GM12878 (cell line): ENCODE data around the gene PRKCE. TPM values are rescaled to one million over a fixed set of nuclear protein-coding genes. Genes with fewer than 3 reads are reported as not detected.

ENCODE experiments used
- ATAC-seq: fragments of 200-7000 bp; cut with Tn5 transposase; 3 replicates; pipeline ENCODE4 v1.9.1; 2020; ENCODE audit warnings: mild to moderate bottlenecking, moderate library complexity
- BruUV-seq: library from RNA; stranded (reverse); fragments of 400-500 nt; replicated peaks from 2 replicates; lab custom pipeline; 2021; lab: Mats Ljungman, UMichigan
- CTCF ChIA-PET: fragments of 300-600 bp; sonication (Branson Sonifier 250); formaldehyde crosslinking; extraction: SDS; loops from one replicate; lab custom pipeline; 2021; ENCODE audit warnings: inconsistent platforms; lab: Yijun Ruan, JAX
- POLR2A ChIA-PET: fragments of 350-600 bp; formaldehyde crosslinking; extraction: SDS; loops from one replicate; lab custom pipeline; 2021; ENCODE audit warnings: inconsistent platforms; lab: Charles Lee
- RAD21 ChIA-PET: fragments of 300-600 bp; sonication (Branson Sonifier 250); formaldehyde crosslinking; loops from one replicate; lab custom pipeline; 2023; ENCODE audit warnings: antibody characterized with exemption; ENCODE audit not compliant: unreplicated experiment; lab: Charles Lee
- SMC1A ChIA-PET: fragments of 300-600 bp; sonication (Branson Sonifier 250); formaldehyde crosslinking; loops from one replicate; lab custom pipeline; 2023; ENCODE audit not compliant: unreplicated experiment, uncharacterized antibody; lab: Charles Lee
- DNase-seq: peaks from one replicate; pipeline ENCODE4 v3.0.0-alpha.2; 2011; ENCODE audit warnings: low read depth, low spot score
- FAIRE-seq: peaks from 3 replicates; lab custom pipeline; 2011; peaks lifted over from hg19 to GRCh38; lab: Jason Lieb, UNC
- H2AFZ ChIP-seq: 2 replicates; pipeline ENCODE4 v1.6.0; 2011; ENCODE audit warnings: low read depth, low read length, control low read depth; ENCODE audit not compliant: control insufficient read depth
- H3K27ac ChIP-seq: 2 replicates; pipeline ENCODE4 v1.5.1; 2011; ENCODE audit warnings: control low read depth; ENCODE audit not compliant: control insufficient read depth, insufficient read depth
- H3K27me3 ChIP-seq, 2 experiments: replicated peaks in 1 of 2; 2 replicates each; pipeline versions ENCODE4 v1.6.0 to v1.6.1; 2011; ENCODE audit warnings: low read length in 1 of 2; ENCODE audit not compliant: control insufficient read depth in 2 of 2, insufficient read depth in 2 of 2
- H3K36me3 ChIP-seq, 2 experiments: 2 replicates each; pipeline ENCODE4 v1.5.1; 2011; ENCODE audit warnings: low read length in 1 of 2; ENCODE audit not compliant: control insufficient read depth in 2 of 2, insufficient read depth in 2 of 2
- H3K4me1 ChIP-seq: 2 replicates; pipeline ENCODE4 v1.6.1; 2011; ENCODE audit warnings: mild to moderate bottlenecking, low read length, moderate library complexity, mixed read lengths; ENCODE audit not compliant: control insufficient read depth, insufficient read depth
- H3K4me2 ChIP-seq: 2 replicates; pipeline ENCODE4 v1.6.0; 2011; ENCODE audit warnings: control low read depth; ENCODE audit not compliant: control insufficient read depth, insufficient read depth
- H3K4me3 ChIP-seq: fragments of 200-600 bp; sonication (generic); 2 replicates; pipeline ENCODE4 v1.5.1; 2016
- H3K79me2 ChIP-seq: 2 replicates; pipeline ENCODE4 v1.6.0; 2011; ENCODE audit warnings: low read length; ENCODE audit not compliant: control insufficient read depth, insufficient read depth
- H3K9ac ChIP-seq: 2 replicates; pipeline ENCODE4 v1.8.0; 2011; ENCODE audit warnings: low read length, control low read depth, mixed read lengths; ENCODE audit not compliant: control insufficient read depth, insufficient read depth
- H3K9me3 ChIP-seq: replicated peaks from 3 replicates; pipeline ENCODE4 v1.5.1; 2011; ENCODE audit warnings: mild to moderate bottlenecking, low read length; ENCODE audit not compliant: control insufficient read depth, insufficient read depth
- H4K20me1 ChIP-seq: 2 replicates; pipeline ENCODE4 v1.6.0; 2011; ENCODE audit not compliant: control insufficient read depth, insufficient read depth
- CHD1 ChIP-seq: IDR thresholded peaks from 2 replicates; pipeline ENCODE4 v1.6.1; 2012; ENCODE audit warnings: low read depth, low read length, improper control_type of control experiment
- JUND ChIP-seq: IDR thresholded peaks from 2 replicates; pipeline ENCODE4 v1.6.1; 2012; ENCODE audit warnings: low read depth, mild to moderate bottlenecking, low read length, improper control_type of control experiment, moderate library complexity
- NFYB ChIP-seq: IDR thresholded peaks from 2 replicates; pipeline ENCODE4 v1.6.1; 2011; ENCODE audit warnings: low read depth, mild to moderate bottlenecking, low read length, improper control_type of control experiment, moderate library complexity; ENCODE audit not compliant: insufficient read depth
- RUNX3 ChIP-seq: IDR thresholded peaks from 2 replicates; pipeline ENCODE4 v1.6.1; 2012; ENCODE audit warnings: low read length, inconsistent platforms
- SIN3A ChIP-seq: IDR thresholded peaks from 2 replicates; pipeline ENCODE4 v1.6.1; 2012; ENCODE audit warnings: low read depth, low read length, improper control_type of control experiment
- SIX5 ChIP-seq: IDR thresholded peaks from 2 replicates; pipeline ENCODE4 v1.6.1; 2011; ENCODE audit warnings: mild to moderate bottlenecking, low read depth, low read length, moderate library complexity; ENCODE audit not compliant: severe bottlenecking
- SP1 ChIP-seq: IDR thresholded peaks from one replicate; pipeline ENCODE4 v1.6.1; 2011; ENCODE audit warnings: low read depth, low read length
- ZNF24 ChIP-seq: fragments of 450-650 bp; IDR thresholded peaks from 2 replicates; pipeline ENCODE4 v1.6.1; 2017; ENCODE audit warnings: antibody characterized with exemption, mild to moderate bottlenecking
- WGBS: methylation state at CpG from one replicate; pipeline ENCODE4 v1.1.6; 2016; ENCODE audit warnings: low lambda C conversion rate; ENCODE audit not compliant: insufficient replicate concordance, insufficient coverage; ENCODE audit errors: missing lambda C conversion rate; 5-methylcytosine and 5-hydroxymethylcytosine counted together
- in situ Hi-C: fragments of 300-500 bp; cut with MboI; formaldehyde crosslinking; loops from 9 replicates; pipeline ENCODE4 v1.14.3; 2018; ENCODE audit warnings: mixed read lengths
- intact Hi-C: fragments of 100-400 bp; cut with micrococcal nuclease; formaldehyde crosslinking; loops from one replicate; pipeline ENCODE4 v1.14.2; 2022; ENCODE audit not compliant: unreplicated experiment
- polyA plus RNA-seq, 11 experiments: library from polyadenylated mRNA; depleted of rRNA in 4 of 11; unstranded in 6 of 11; stranded (reverse) in 5 of 11; fragments of >200 nt; fragmentation: Nextera tagmentation in 4 of 11; fragmentation: Illumina TruSeq in 1 of 11; extraction: Ambion mirVana in 4 of 11; extraction: Trizol in 1 of 11; gene quantifications; 1 replicate in 1 of 11; 2 replicates in 10 of 11; pipeline versions ENCODE4 v1.2.1 to v1.2.3, GENCODE V29; 2011 to 2016; ENCODE audit warnings: inconsistent platforms in 2 of 11, missing spikeins in 2 of 11, low read depth in 1 of 11
- total RNA-seq, 4 experiments: library from RNA; depleted of rRNA in 3 of 4; stranded (reverse); fragments of >200 nt in 3 of 4; fragmentation: Illumina TruSeq in 1 of 4; extraction: Trizol in 1 of 4; gene quantifications; 2 replicates each; pipeline versions ENCODE4 v1.2.1 to v1.2.3, GENCODE V29; 2013 to 2021
- TF ChIP-seq, protein P1 (sequence below): IDR thresholded peaks from 2 replicates; pipeline ENCODE4 v1.6.1; 2012; ENCODE audit warnings: mild to moderate bottlenecking, low read depth, low read length
- TF ChIP-seq, protein P2 (sequence below): fragments of 450-650 bp; formaldehyde crosslinking; IDR thresholded peaks from 2 replicates; pipeline ENCODE4 v1.4.0; 2020; ENCODE audit warnings: mild to moderate bottlenecking, moderate library complexity
- TF ChIP-seq, protein P3 (sequence below): fragments of 450-650 bp; IDR thresholded peaks from 2 replicates; pipeline ENCODE4 v1.6.1; 2017; ENCODE audit warnings: mild to moderate bottlenecking, moderate library complexity

Gene PRKCE
- total and polyA plus RNA-seq, 10 of the 15 experiments (the other 5 are each of a cell fraction or from before 2014, with no cell fraction given), result 2.6 to 28.2 (median 11.3) TPM

DNA sequence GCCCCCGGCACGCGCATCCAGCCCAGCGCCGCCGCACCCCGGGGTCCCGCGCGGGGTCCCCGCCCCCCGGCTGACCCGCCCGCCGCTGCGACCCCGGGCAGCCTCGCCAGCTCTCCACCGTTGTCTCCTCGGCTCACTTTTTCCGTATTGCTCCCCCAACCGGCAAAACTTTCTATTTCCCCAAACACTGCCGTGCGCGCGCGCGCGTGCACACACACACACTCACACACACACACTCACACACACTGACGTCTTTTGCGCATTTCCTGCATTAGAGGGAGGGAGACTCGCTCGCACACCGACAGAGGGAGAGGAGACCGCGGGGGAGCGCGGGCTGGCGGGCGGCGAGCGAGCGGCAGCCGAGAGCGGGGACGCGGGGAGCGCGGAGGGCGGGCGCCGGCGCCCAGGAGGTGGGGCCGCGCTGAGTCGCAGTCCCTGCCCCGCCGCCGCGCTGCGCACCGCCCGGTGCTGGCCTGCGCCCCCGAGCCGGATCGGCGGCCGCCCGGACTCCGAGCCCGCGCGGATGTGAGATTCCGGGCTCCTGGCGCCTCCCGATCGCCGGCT lies 542 bp upstream of the PRKCE start:
- ChIA-PET CTCF (interaction anchor here (1.0 to 8.2 kb wide), 12 partner anchors 46 to 285 kb away, joined by 3 to 98 read pairs (median 6); no protein-coding TSS in a partner anchor), SMC1A (interaction anchor here (0.6 to 8.8 kb wide), 25 partner anchors 8 to 427 kb away, joined by 3 to 110 read pairs (median 6); no protein-coding TSS in a partner anchor), RAD21 (interaction anchor here (1.0 to 6.1 kb wide), 17 partner anchors 10 to 284 kb away, joined by 3 to 79 read pairs (median 7); no protein-coding TSS in a partner anchor), POLR2A (interaction anchor here (1.0 to 5.6 kb wide), 7 partner anchors 51 to 270 kb away, joined by 3 to 51 read pairs (median 4); no protein-coding TSS in a partner anchor)
- intact Hi-C loops, result loop anchor here (1.0 to 5.0 kb wide), 4 partner anchors 41 to 186 kb away; no protein-coding TSS in a partner anchor
- BruUV-seq, result no TSS peak
- Histone ChIP-seq H4K20me1 (no peaks in the 10 kb centered on the region), H3K4me1 (no peaks in the 10 kb centered on the region), H3K27ac (peak overlapping the region; percentile 91), H3K4me2 (peak overlapping the region; percentile 85; the same call in 1 of the 2 replicates), H3K9ac (peak overlapping the region; percentile 88), H3K79me2 (peaks cover 44% of the 10 kb centered on the region), H2AFZ (peak overlapping the region; percentile 81), H3K27me3 (no peaks in the 10 kb centered on the region), H3K36me3 (peaks cover 0 to 2% of the 10 kb centered on the region in 2 experiments; a peak in 1 of 4 replicates), H3K9me3 (no peaks in the 10 kb centered on the region; the same call in 2 of the 3 replicates), H3K4me3 (peak overlapping the region; percentile 97)
- WGBS, result 1% methylated on average over 55 of the region's 79 CpGs
- ATAC-seq, result peak; percentile 79
- in situ Hi-C loops, result loop anchor here (5.0 kb wide), 1 partner anchor 76 kb away; no protein-coding TSS in a partner anchor
- DNase-seq, result peak; percentile 76
- peak; percentile 89 for FAIRE-seq
- TF ChIP-seq SIN3A (peak; percentile 78), SIX5 (no peak), ZNF24 (0 out of 2 replicates have a peak, but pooled peaks have one; percentile 29), CHD1 (no peak), RUNX3 (peak; percentile 64), JUND (no peak), SP1 (peak; percentile 17), NFYB (no peak)
- TF ChIP-seq, protein P1, sequence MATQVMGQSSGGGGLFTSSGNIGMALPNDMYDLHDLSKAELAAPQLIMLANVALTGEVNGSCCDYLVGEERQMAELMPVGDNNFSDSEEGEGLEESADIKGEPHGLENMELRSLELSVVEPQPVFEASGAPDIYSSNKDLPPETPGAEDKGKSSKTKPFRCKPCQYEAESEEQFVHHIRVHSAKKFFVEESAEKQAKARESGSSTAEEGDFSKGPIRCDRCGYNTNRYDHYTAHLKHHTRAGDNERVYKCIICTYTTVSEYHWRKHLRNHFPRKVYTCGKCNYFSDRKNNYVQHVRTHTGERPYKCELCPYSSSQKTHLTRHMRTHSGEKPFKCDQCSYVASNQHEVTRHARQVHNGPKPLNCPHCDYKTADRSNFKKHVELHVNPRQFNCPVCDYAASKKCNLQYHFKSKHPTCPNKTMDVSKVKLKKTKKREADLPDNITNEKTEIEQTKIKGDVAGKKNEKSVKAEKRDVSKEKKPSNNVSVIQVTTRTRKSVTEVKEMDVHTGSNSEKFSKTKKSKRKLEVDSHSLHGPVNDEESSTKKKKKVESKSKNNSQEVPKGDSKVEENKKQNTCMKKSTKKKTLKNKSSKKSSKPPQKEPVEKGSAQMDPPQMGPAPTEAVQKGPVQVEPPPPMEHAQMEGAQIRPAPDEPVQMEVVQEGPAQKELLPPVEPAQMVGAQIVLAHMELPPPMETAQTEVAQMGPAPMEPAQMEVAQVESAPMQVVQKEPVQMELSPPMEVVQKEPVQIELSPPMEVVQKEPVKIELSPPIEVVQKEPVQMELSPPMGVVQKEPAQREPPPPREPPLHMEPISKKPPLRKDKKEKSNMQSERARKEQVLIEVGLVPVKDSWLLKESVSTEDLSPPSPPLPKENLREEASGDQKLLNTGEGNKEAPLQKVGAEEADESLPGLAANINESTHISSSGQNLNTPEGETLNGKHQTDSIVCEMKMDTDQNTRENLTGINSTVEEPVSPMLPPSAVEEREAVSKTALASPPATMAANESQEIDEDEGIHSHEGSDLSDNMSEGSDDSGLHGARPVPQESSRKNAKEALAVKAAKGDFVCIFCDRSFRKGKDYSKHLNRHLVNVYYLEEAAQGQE, result no peak
- TF ChIP-seq, protein P2, sequence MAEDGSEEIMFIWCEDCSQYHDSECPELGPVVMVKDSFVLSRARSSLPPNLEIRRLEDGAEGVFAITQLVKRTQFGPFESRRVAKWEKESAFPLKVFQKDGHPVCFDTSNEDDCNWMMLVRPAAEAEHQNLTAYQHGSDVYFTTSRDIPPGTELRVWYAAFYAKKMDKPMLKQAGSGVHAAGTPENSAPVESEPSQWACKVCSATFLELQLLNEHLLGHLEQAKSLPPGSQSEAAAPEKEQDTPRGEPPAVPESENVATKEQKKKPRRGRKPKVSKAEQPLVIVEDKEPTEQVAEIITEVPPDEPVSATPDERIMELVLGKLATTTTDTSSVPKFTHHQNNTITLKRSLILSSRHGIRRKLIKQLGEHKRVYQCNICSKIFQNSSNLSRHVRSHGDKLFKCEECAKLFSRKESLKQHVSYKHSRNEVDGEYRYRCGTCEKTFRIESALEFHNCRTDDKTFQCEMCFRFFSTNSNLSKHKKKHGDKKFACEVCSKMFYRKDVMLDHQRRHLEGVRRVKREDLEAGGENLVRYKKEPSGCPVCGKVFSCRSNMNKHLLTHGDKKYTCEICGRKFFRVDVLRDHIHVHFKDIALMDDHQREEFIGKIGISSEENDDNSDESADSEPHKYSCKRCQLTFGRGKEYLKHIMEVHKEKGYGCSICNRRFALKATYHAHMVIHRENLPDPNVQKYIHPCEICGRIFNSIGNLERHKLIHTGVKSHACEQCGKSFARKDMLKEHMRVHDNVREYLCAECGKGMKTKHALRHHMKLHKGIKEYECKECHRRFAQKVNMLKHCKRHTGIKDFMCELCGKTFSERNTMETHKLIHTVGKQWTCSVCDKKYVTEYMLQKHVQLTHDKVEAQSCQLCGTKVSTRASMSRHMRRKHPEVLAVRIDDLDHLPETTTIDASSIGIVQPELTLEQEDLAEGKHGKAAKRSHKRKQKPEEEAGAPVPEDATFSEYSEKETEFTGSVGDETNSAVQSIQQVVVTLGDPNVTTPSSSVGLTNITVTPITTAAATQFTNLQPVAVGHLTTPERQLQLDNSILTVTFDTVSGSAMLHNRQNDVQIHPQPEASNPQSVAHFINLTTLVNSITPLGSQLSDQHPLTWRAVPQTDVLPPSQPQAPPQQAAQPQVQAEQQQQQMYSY (CRISPR knock-in tag), result no peak
- TF ChIP-seq, protein P3, sequence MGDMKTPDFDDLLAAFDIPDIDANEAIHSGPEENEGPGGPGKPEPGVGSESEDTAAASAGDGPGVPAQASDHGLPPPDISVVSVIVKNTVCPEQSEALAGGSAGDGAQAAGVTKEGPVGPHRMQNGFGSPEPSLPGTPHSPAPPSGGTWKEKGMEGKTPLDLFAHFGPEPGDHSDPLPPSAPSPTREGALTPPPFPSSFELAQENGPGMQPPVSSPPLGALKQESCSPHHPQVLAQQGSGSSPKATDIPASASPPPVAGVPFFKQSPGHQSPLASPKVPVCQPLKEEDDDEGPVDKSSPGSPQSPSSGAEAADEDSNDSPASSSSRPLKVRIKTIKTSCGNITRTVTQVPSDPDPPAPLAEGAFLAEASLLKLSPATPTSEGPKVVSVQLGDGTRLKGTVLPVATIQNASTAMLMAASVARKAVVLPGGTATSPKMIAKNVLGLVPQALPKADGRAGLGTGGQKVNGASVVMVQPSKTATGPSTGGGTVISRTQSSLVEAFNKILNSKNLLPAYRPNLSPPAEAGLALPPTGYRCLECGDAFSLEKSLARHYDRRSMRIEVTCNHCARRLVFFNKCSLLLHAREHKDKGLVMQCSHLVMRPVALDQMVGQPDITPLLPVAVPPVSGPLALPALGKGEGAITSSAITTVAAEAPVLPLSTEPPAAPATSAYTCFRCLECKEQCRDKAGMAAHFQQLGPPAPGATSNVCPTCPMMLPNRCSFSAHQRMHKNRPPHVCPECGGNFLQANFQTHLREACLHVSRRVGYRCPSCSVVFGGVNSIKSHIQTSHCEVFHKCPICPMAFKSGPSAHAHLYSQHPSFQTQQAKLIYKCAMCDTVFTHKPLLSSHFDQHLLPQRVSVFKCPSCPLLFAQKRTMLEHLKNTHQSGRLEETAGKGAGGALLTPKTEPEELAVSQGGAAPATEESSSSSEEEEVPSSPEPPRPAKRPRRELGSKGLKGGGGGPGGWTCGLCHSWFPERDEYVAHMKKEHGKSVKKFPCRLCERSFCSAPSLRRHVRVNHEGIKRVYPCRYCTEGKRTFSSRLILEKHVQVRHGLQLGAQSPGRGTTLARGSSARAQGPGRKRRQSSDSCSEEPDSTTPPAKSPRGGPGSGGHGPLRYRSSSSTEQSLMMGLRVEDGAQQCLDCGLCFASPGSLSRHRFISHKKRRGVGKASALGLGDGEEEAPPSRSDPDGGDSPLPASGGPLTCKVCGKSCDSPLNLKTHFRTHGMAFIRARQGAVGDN, result peak; percentile 56
